GM21786 (cell line): Measurements from ENCODE around the gene CLK4.

ENCODE experiments used
- ATAC-seq: cut with Tn5 transposase; IDR thresholded peaks from one replicate; pipeline ENCODE4 v1.9.1; 2021; ENCODE audit not compliant: unreplicated experiment

CLK4 gene

GRCh38 chr5:178637356-178638074, 10.7 kb upstream of the CLK4 start:
- ATAC-seq = no peak

DNA sequence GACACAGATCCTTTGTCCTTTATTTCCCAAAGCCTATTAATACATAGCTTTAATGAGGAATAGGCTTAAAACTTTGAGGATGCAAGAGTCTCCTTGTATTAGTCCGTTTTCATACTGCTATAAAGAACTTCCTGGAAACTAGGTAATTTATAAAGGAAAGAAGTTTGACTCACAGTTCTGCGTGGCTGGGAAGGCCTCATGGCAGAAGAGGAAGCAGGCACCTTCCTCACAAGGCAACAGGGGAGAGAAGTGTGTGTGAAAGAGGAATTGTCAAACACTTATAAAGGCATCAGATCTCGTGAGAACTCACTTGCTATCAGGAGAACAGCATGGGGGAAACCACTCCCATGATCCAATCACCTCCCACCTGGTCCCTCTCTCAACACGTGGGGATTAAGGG, 5.4 kb upstream of the CLK4 start:
- no peak for ATAC-seq

GRCh38 chr5:178630951-178631350, 4.1 kb upstream of the CLK4 start:
- no peak for ATAC-seq

- no peak for ATAC-seq
Measured at GRCh38 chr5:178630475-178630930, 3.7 kb upstream of the CLK4 start.

DNA sequence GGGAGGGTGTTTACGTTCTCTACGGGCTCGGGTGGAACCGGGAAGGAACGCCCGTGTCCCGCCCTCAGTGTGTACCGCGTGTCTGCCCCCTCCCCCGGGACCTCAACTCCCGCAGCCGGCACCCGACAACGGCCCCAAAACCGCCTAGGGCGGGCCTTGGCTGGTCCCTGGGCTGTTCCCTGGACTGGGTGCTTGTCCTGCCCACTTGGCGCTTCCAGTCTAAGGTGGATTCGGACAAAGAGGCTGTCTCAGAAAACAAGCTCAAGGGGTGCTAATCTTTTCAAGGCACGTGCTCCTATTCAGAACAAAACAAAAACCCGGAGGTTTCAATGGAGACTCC, 379 bp upstream of the CLK4 start:
- no peak for ATAC-seq

DNA sequence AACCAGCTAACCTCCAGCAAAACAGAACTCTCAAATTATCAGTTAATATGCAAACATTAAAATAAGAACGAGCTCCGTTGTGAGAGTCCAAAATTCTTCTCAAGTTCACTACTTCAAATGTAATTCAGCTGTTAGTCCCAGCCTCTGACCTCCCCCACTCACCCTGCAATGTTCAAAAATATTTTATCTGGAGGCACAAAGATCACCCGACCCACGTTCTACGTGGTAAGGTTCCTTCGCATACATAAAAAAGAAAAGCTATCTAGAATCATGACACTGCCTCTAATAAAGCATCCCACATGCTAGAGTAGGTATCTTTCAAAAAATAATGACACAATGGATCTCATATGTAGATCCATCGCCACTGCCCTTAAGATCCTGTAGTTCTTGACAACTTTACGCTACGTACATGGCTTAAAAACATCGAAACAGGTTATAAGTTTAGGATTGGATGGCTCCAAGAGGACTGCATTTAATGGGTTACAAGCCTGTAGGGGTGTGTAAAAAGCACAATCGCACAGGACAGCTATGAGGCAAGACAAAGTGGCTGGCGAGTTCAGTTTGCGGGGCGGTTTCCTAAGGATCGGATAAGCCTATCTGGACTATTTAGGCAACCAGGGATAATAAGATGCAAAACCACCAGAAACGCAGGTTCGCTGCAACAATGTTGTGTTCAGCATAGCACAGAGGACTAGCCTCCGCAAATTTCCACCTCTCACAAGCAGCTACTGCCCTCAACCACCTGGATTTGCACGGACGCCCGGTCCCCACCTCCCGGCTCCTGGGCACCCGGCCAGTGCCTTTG, 969 bp downstream of the CLK4 start:
- ATAC-seq = peak; percentile 17

DNA sequence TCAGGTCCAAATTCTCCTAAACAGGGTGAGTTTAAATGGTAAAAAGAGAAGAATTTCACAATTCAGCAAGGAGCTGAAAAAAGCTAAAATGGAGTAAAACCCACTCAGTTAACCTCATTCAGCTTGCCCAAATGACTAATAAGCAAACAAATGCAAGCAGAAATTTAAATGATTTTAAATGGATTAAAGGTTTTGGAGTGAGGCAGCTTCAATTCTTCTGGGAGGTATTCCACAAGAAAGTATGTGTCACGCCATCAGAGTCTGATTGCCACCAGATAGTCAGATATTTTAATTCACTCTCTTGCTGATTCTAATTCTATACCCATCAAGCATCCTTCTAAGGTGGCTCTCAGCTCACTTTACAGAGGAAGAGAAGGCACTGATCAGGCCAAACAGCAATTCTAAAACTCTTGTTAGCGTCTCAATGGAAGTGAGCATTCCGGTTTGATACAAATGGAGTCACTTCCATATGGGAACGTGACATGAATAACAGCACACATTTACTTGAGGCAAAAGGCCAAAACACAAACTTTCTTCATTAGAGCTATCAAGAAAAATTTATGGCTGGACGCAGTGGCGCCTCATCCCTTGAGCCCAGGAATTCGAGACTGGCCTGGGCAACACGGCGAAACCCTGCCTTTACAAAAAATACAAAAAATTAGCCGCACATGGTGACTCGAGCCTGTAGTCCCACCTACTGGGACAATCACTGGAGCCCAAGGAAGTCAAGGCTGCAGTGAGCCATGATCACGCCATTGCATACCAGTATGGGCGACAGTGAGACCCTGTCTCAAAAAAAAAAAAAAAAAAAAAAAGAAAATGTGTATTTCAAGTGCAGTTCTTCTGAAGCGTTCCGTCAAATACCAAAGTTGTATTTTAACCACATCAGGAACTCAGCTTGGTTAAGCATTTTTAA, 2.0 kb downstream of the CLK4 start:
- ATAC-seq = no peak

- no peak for ATAC-seq
Measured at GRCh38 chr5:178622679-178623247, 4.1 kb downstream of the CLK4 start.

DNA sequence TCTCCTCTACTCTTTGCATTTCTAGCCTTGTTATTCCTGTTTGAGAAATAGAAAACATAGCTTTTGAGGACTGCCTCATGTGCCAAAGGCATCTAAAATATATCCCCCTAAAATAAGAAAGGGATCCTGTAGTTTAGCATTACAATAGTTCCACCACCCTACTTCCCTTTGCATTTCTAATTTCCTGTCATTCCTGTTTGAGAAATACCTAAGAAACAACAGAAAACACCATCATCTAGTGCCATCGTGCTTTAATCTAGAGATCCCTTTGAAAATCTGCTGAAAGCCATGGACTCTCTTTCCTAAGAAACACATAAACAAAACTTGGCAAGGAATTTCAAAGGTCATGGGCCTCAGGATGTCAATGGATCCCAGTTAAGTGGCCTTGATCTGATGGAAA, 7.5 kb downstream of the CLK4 start:
- ATAC-seq = no peak

DNA sequence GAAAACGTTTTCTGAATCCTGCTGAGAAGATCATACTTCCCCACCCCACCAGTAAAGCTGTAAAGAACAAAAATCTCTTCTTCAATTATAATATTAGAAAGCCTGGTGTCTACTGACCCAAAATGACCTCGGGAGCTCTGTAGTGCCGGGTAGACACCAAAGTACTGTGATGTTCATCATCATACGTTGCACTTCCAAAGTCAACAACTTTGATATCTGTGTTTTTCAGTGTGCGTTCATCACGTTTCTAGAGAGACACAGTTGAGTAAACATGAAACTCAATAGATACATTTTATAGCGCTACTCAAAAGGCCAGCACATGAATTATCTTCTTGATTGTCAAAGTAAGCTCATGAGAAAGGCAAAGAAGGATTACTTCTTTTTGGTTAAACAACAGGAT, 14.6 kb downstream of the CLK4 start:
- no peak for ATAC-seq

GRCh38 chr5:178606269-178606668, 20.6 kb downstream of the CLK4 start:
- ATAC-seq = no peak

DNA sequence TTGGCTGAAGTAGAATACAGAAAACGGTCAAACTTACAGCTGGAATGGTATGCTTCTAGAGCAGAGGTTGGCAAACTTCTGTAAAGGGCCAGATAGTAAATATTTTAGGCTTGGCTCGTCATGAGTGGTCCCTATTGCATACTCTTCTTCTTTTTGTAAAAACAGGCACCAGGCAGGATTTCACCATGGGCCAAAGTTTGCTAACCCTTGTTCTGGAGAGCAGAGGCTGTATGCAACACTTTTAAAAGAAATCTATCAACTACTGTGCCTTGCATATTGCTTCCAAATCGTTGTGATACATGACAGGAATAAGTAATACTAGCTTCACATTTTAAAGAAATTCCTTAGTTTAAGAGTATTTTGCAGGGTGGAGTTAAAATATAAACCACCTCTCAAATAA, 21.1 kb downstream of the CLK4 start:
- no peak for ATAC-seq

DNA sequence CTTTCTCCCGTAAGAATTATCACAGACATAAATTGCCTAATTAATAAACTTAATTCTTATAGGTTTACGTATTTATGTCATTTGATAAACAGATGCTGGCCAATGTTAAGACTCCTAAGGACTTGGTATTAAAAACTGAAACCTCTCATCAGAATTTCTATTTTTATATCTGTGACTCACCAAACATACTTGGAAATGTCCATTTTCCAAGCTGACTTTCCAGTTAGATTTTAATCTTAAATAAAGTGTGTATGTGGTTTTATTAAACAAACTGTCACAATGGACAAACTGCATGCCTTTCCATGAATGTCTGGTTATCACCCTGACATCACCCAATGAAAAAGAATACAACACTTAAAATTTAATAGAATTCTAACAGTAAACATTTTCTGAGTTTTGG, 24.1 kb downstream of the CLK4 start:
- no peak for ATAC-seq

DNA sequence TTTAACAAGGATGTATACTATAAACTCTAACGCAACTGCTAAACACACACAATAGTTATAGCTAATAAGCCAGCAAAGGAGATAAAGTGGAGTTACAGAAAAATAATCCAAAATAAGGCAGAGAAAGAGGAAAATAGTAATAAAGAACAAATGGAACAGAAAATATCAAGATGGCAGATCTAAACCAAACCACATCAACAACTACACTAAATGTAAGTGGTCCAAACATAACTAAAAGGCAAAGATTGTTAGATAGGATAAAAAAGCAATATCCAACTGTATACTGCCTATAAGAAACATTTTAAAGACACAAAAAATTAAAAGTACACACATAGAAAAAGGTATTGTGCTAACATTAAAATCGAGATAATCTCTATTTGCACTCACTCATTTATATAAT, 31.1 kb downstream of the CLK4 start:
- no peak for ATAC-seq

DNA sequence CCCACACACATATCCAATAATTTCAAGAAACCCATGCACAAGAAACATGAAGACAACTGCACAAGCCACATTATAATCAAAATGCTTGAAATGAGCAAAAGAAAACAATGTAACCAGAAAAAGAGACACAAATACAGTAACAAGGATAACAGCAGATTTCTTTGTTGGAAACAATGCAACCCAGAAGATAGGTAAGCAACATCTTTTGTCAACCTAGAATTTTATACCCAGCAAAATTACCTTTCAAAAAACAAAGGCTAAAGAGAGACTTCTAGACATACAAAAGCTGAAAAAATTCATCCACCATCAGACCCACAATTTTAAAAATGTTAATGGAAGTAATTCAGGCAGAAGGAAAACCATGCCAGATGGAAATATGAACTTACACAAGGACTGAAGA, 31.7 kb downstream of the CLK4 start:
- ATAC-seq = no peak

DNA sequence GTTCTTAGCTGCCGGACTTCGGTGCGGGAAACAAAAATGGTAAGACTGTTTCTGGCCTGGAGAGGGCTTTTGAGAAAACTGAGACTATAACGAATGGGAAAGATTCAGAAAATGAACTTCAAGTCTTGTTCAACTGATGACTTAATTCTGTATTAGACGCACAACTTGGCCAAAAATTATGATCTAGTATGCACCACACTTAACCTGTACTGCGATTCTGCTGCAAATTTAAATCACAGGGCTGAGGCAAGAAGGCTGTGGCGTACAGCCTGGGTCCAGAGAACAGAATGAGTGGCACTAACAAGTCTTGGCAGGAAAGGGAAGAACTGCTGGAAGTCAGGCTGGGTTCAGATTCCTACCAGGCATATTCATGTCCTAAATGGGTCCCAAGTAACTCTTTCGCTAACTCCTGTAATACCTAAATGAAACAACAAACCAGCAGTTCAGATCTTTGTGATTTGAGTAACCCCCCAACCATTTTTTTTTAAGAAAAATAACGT, 35.9 kb downstream of the CLK4 start:
- no peak for ATAC-seq

DNA sequence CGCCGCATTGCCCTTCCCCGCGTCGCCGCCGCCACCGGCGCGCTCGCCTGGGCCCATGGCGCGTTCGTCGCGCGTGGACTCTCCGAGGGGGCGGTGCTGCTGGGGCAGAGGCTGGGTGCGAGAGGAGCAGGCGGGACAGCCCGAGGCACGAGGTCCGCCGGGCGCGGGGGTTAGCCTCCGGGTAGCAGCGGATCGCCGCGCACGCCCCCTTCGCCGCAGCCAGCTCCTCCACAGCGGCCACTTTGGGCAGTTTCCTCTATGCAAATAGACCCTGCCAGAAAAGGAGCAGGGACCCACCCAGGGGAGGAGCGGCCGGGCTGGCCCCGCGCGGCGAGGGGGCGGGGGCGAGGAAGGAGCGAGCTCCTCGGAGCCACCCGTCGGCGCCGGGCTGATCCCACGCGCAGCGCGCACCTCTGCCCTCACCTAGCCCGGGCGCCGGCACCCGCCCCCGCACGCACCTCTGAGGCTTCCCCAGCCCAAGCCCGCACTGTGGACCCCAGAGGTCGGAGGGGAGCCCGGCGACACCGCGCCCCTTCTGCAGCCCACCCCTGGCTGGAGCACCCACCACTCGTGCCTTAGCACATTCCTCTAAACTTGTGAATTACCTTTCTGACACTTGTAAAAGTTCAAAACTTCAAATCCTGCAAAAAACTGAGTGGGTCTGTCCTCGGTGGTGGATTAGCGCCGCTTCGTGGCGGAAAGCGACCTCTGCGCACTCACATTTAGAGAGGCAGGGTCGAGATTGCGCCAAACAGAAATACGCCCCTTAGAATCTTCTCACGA, 36.5 kb downstream of the CLK4 start, which contains the start of gene COL23A1:
TSS of gene COL23A1 (minus strand) at position 253 of the 783 bp plus-strand sequence.
- no peak for ATAC-seq

DNA sequence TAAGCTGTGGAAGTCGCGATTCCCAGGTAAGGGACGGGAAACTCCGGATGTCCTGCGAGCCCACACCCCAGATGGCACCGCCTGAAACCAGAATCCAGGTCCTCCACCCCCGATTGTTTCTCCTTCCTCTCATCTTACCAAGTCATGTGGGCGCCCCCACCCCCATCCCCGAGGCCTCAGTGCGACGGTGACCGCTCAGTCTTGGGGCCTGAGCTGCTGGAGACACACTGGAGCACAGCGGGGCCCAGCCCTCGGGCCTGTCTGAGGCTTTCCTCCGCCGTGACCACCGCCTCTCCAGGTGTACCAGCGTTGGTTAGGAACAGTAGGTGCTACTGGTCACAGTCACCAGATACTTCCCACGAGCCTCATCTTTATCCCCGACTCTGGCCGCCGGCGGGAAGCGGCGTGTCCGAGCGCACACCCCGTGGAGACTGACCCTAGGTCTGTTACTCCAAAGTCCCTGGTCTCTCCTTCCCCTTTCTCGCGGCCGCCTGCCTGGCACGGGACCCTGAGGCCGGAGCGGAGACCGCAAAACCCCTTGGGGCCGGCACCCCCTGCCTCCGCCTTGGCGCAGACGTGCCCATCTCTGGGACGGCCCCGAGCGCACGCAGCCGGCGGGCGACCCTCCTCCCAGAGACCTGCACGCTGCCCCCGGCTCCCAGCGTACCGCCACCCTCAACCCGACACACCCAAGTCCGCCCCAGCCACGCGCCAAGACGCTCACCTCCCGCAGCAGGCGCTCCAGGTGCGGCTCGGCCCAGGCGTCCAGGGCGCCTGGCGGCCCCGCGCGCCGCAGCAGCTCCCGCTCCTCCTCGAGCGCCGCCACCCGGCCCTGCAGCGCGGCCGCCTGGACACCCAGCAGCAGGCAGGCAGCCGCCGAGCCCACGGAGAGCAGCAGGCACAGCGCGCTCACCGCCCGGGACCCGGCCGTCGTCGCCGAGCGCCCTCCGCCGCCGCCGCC, 37.4 kb downstream of the CLK4 start:
- ATAC-seq = no peak

DNA sequence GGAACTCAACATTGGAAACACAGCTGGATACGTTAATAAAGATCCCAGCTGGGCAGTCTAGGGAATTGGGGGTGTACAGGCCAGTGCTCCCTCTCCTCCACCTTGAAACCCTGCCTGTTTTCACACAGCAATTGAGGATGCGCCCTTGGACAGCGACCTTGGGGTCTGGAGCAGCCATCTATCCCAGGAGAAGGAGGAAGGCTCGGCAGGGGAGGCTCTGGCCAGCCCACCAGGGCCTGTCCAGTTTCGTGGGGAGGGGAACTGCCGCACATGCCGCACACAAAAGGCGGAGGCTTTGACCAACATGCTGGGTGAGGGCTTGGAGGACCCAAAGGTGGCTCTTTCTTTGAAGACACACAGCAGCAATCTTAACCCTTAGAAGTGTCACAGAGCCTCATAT, 38.1 kb downstream of the CLK4 start:
- ATAC-seq = no peak
